ENCODE data around the gene HVCN1.

Gene HVCN1

GRCh38 chr12:110622582-110622981, 66.3 kb downstream of the HVCN1 start:
- TF ChIP-seq TAF1 (IDR thresholded peaks at IDR 0.05; ENCODE audit: borderline replicate concordance, insufficient read depth, low read length): no peak
- no peak for TF ChIP-seq SIN3A (IDR thresholded peaks at IDR 0.05; ENCODE audit: borderline replicate concordance, insufficient read depth, low read length)
- no peak for TF ChIP-seq REST (IDR thresholded peaks at IDR 0.05; ENCODE audit: insufficient read depth in 1 of 2, low read depth in 2 of 2, low read length in 2 of 2)
- no peak for TF ChIP-seq FOXP2 (optimal IDR thresholded peaks at IDR 0.05; ENCODE audit: borderline replicate concordance, extremely low read depth, extremely low read length, insufficient read depth)
- TF ChIP-seq POLR2AphosphoS5 (IDR thresholded peaks at IDR 0.05; ENCODE audit: low read depth, low read length): no peak

- TF ChIP-seq TAF1 (IDR thresholded peaks at IDR 0.05; ENCODE audit: borderline replicate concordance, insufficient read depth, low read length): no peak
- TF ChIP-seq SIN3A (IDR thresholded peaks at IDR 0.05; ENCODE audit: borderline replicate concordance, insufficient read depth, low read length): no peak
Observed at GRCh38 chr12:110619534-110619953, 69.4 kb downstream of the HVCN1 start.

- TF ChIP-seq TAF1 (IDR thresholded peaks at IDR 0.05; ENCODE audit: borderline replicate concordance, insufficient read depth, low read length): no peak
- TF ChIP-seq REST (IDR thresholded peaks at IDR 0.05; ENCODE audit: insufficient read depth in 1 of 2, low read depth in 2 of 2, low read length in 2 of 2): no peak
- no peak for TF ChIP-seq POLR2AphosphoS5 (IDR thresholded peaks at IDR 0.05; ENCODE audit: low read depth, low read length)
- no peak for TF ChIP-seq FOXP2 (optimal IDR thresholded peaks at IDR 0.05; ENCODE audit: borderline replicate concordance, extremely low read depth, extremely low read length, insufficient read depth)
- no peak for TF ChIP-seq SIN3A (IDR thresholded peaks at IDR 0.05; ENCODE audit: borderline replicate concordance, insufficient read depth, low read length)
Observed at GRCh38 chr12:110616471-110617115, 72.3 kb downstream of the HVCN1 start.

- TF ChIP-seq POLR2AphosphoS5 (IDR thresholded peaks at IDR 0.05; ENCODE audit: low read depth, low read length): no peak
- no peak for TF ChIP-seq FOXP2 (optimal IDR thresholded peaks at IDR 0.05; ENCODE audit: borderline replicate concordance, extremely low read depth, extremely low read length, insufficient read depth)
- TF ChIP-seq TAF1 (IDR thresholded peaks at IDR 0.05; ENCODE audit: borderline replicate concordance, insufficient read depth, low read length): no peak
Observed at GRCh38 chr12:110615171-110615570, 73.7 kb downstream of the HVCN1 start.

- TF ChIP-seq FOXP2 (optimal IDR thresholded peaks at IDR 0.05; ENCODE audit: borderline replicate concordance, extremely low read depth, extremely low read length, insufficient read depth): peak; percentile 68
- TF ChIP-seq POLR2AphosphoS5 (IDR thresholded peaks at IDR 0.05; ENCODE audit: low read depth, low read length): peak; percentile 77
- no peak; the same call in 1 of the 2 replicates for TF ChIP-seq SIN3A (IDR thresholded peaks at IDR 0.05; ENCODE audit: borderline replicate concordance, insufficient read depth, low read length)
- TF ChIP-seq REST (IDR thresholded peaks at IDR 0.05; ENCODE audit: insufficient read depth in 1 of 2, low read depth in 2 of 2, low read length in 2 of 2): peak; percentile 29 to 69; a peak in 2 of 4 replicates
- 0 out of 2 replicates have a peak, but pooled peaks have one; percentile 73 for TF ChIP-seq TAF1 (IDR thresholded peaks at IDR 0.05; ENCODE audit: borderline replicate concordance, insufficient read depth, low read length)
Observed at GRCh38 chr12:110613771-110614684, 74.9 kb downstream of the HVCN1 start, which contains the start of gene TCTN1. Gene TCTN1 (plus strand): TSS chr12:110614129. CDS start chr12:110614183, 54 bp downstream.

All from PFSK-1 (cell line).